ENCODE results near the gene STARD9.

DNA sequence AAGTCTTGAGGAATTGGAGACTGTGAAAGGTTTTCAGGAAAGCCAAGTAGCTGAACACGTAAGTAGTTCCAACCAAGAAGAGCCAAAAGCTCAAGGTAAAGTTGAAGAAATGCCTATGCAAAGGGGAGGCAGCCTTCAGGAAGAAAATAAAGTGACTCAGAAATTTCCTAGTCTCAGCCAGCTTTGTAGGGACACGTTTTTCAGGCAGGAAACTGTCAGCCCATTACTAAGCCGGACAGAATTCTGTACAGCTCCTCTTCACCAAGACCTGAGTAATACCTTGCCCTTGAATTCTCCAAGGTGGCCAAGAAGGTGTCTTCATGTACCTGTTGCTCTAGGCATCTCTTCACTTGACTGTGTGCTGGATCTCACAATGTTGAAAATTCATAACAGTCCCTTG, 112.9 kb downstream of the STARD9 start:
- TF ChIP-seq, protein P1, sequence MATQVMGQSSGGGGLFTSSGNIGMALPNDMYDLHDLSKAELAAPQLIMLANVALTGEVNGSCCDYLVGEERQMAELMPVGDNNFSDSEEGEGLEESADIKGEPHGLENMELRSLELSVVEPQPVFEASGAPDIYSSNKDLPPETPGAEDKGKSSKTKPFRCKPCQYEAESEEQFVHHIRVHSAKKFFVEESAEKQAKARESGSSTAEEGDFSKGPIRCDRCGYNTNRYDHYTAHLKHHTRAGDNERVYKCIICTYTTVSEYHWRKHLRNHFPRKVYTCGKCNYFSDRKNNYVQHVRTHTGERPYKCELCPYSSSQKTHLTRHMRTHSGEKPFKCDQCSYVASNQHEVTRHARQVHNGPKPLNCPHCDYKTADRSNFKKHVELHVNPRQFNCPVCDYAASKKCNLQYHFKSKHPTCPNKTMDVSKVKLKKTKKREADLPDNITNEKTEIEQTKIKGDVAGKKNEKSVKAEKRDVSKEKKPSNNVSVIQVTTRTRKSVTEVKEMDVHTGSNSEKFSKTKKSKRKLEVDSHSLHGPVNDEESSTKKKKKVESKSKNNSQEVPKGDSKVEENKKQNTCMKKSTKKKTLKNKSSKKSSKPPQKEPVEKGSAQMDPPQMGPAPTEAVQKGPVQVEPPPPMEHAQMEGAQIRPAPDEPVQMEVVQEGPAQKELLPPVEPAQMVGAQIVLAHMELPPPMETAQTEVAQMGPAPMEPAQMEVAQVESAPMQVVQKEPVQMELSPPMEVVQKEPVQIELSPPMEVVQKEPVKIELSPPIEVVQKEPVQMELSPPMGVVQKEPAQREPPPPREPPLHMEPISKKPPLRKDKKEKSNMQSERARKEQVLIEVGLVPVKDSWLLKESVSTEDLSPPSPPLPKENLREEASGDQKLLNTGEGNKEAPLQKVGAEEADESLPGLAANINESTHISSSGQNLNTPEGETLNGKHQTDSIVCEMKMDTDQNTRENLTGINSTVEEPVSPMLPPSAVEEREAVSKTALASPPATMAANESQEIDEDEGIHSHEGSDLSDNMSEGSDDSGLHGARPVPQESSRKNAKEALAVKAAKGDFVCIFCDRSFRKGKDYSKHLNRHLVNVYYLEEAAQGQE (IDR thresholded peaks at IDR 0.05; ENCODE audit: unreplicated experiment) = no peak
- TF ChIP-seq CTCF (conservative IDR thresholded peaks at IDR 0.05; ENCODE audit: low read depth in 2 of 2) = no peak
- TF ChIP-seq EZH2phosphoT487 (IDR thresholded peaks at IDR 0.05; ENCODE audit: unreplicated experiment) = no peak
- no peak for TF ChIP-seq POLR2AphosphoS5 (IDR thresholded peaks at IDR 0.05; ENCODE audit: low read depth)
- no peak for TF ChIP-seq EZH2 (IDR thresholded peaks at IDR 0.05; ENCODE audit: low read depth, unreplicated experiment)
- no peak for TF ChIP-seq ZNF331 (CRISPR knock-in tag; IDR thresholded peaks at IDR 0.05; ENCODE audit: low read depth)
- no peak for TF ChIP-seq JUNB (IDR thresholded peaks at IDR 0.05; ENCODE audit: unreplicated experiment)
- TF ChIP-seq, protein P2, sequence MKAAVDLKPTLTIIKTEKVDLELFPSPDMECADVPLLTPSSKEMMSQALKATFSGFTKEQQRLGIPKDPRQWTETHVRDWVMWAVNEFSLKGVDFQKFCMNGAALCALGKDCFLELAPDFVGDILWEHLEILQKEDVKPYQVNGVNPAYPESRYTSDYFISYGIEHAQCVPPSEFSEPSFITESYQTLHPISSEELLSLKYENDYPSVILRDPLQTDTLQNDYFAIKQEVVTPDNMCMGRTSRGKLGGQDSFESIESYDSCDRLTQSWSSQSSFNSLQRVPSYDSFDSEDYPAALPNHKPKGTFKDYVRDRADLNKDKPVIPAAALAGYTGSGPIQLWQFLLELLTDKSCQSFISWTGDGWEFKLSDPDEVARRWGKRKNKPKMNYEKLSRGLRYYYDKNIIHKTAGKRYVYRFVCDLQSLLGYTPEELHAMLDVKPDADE (IDR thresholded peaks at IDR 0.05) = no peak

All from GM23338 (cell line).